HepG2 (cell line): Measurements from ENCODE around the gene NOVA2. TPM values are rescaled to one million over a fixed set of nuclear protein-coding genes. Genes with fewer than 3 reads are reported as not detected.
A peak's percentile ranks its signal among the peaks of the same experiment; 100 is the strongest.

Source experiments
- CHD4 ChIP-seq: fragments of 200-600 bp; sonication (generic); IDR thresholded peaks from 2 replicates; pipeline ENCODE4 v1.7.0; 2017; ENCODE audit warnings: mild to moderate bottlenecking, low read length, borderline replicate concordance
- E2F1 ChIP-seq: sonication (generic); formaldehyde crosslinking; IDR thresholded peaks from 2 replicates; pipeline ENCODE4 v1.5.0; 2020; ENCODE audit warnings: missing genetic modification reagents
- FIP1L1 ChIP-seq: fragments of 200-400 bp; formaldehyde crosslinking; IDR thresholded peaks from 2 replicates; pipeline ENCODE4 v1.6.1; 2018; ENCODE audit warnings: low read depth, mild to moderate bottlenecking, low read length, moderate library complexity, borderline replicate concordance; ENCODE audit not compliant: insufficient read depth
- MTERF4 ChIP-seq: sonication (generic); formaldehyde crosslinking; IDR thresholded peaks from 2 replicates; pipeline ENCODE4 v1.8.0; 2023; ENCODE audit warnings: mild to moderate bottlenecking, missing genetic modification reagents
- NCOR1 ChIP-seq: fragments of 200-600 bp; sonication (generic); IDR thresholded peaks from 2 replicates; pipeline ENCODE4 v1.7.0; 2017; ENCODE audit warnings: antibody characterized with exemption, low read length, borderline replicate concordance
- NFYB ChIP-seq: sonication (generic); formaldehyde crosslinking; IDR thresholded peaks from 2 replicates; pipeline ENCODE4 v1.4.0; 2020; ENCODE audit warnings: missing genetic modification reagents
- NR2F6 ChIP-seq, 2 experiments: IDR thresholded peaks; 2 replicates each; pipeline ENCODE4 v1.6.1; 2016; ENCODE audit warnings: antibody characterized with exemption in 1 of 2, mild to moderate bottlenecking in 1 of 2
- SIN3A ChIP-seq: IDR thresholded peaks from 2 replicates; pipeline ENCODE4 v1.6.1; 2011; ENCODE audit warnings: low read depth, mild to moderate bottlenecking, control low read depth, low read length, borderline replicate concordance
- SSRP1 ChIP-seq: IDR thresholded peaks from 2 replicates; pipeline ENCODE4 v1.6.1; 2016; ENCODE audit warnings: control low read depth
- XBP1 ChIP-seq: sonication (generic); formaldehyde crosslinking; IDR thresholded peaks from 2 replicates; pipeline ENCODE4 v1.5.0; 2020; ENCODE audit warnings: missing genetic modification reagents
- ZFY ChIP-seq: sonication (generic); formaldehyde crosslinking; IDR thresholded peaks from 2 replicates; pipeline ENCODE4 v1.4.0; 2020; ENCODE audit warnings: missing genetic modification reagents
- ZNF451 ChIP-seq: sonication (generic); formaldehyde crosslinking; IDR thresholded peaks from 2 replicates; pipeline ENCODE4 v1.5.0; 2020; ENCODE audit warnings: mild to moderate bottlenecking, missing genetic modification reagents
- ZNF691 ChIP-seq: sonication (generic); formaldehyde crosslinking; IDR thresholded peaks from 2 replicates; pipeline ENCODE4 v1.4.0; 2020; ENCODE audit warnings: missing genetic modification reagents, low read depth, mild to moderate bottlenecking, borderline replicate concordance
- ZNF747 ChIP-seq: sonication (generic); formaldehyde crosslinking; IDR thresholded peaks from 2 replicates; pipeline ENCODE4 v1.8.1; 2023; ENCODE audit warnings: missing genetic modification reagents, mild to moderate bottlenecking, borderline replicate concordance
- ZSCAN29 ChIP-seq: sonication (generic); formaldehyde crosslinking; conservative IDR thresholded peaks from 2 replicates; pipeline ENCODE4 v1.4.0; 2020; ENCODE audit warnings: mild to moderate bottlenecking, missing genetic modification reagents
- polyA plus RNA-seq, 8 experiments: library from polyadenylated mRNA; depleted of rRNA in 3 of 8; stranded (reverse) in 7 of 8; unstranded in 1 of 8; fragments of >200 nt; fragmentation: Illumina TruSeq in 4 of 8; extraction: Trizol in 4 of 8; gene quantifications; 2 replicates each; pipeline versions ENCODE4 v1.2.1 to v1.2.3, GENCODE V29; 2011 to 2016; ENCODE audit warnings: low read depth in 4 of 8, missing spikeins in 1 of 8, mixed read lengths in 1 of 8; ENCODE audit not compliant: insufficient read depth in 1 of 8
- total RNA-seq, 5 experiments: library from RNA; depleted of rRNA; stranded (reverse); fragments of >200 nt; fragmentation: Illumina TruSeq; extraction: Trizol; gene quantifications; 2 replicates each; pipeline ENCODE4 v1.2.3, GENCODE V29; 2016; ENCODE audit warnings: low read depth in 1 of 5
- TF ChIP-seq, protein P1 (sequence below): sonication (generic); formaldehyde crosslinking; IDR thresholded peaks from 2 replicates; pipeline ENCODE4 v1.4.0; 2020; ENCODE audit warnings: missing genetic modification reagents, mild to moderate bottlenecking, borderline replicate concordance
- TF ChIP-seq, protein P2 (sequence below): sonication (generic); formaldehyde crosslinking; IDR thresholded peaks from 2 replicates; pipeline ENCODE4 v1.5.0; 2020; ENCODE audit warnings: mild to moderate bottlenecking, missing genetic modification reagents, borderline replicate concordance
- TF ChIP-seq, protein P3 (sequence below): sonication (generic); formaldehyde crosslinking; IDR thresholded peaks from 2 replicates; pipeline ENCODE4 v1.4.0; 2020; ENCODE audit warnings: missing genetic modification reagents, borderline replicate concordance

NOVA2 gene
- total and polyA plus RNA-seq, 2 of the 13 experiments (the other 11 are each of a cell fraction or from before 2014, with no cell fraction given), result not detected

GRCh38 chr19:45885556-45886426, 87.9 kb downstream of the NOVA2 start, which contains the start of gene IRF2BP1 (continued):
- TF ChIP-seq E2F1 (CRISPR knock-in tag), result no peak
- TF ChIP-seq ZSCAN29 (CRISPR knock-in tag), result no peak
- TF ChIP-seq SSRP1 (CRISPR knock-in tag), result no peak
- TF ChIP-seq NCOR1, result no peak
- 0 out of 2 replicates have a peak, but pooled peaks have one; percentile 12 for TF ChIP-seq SIN3A
- no peak for TF ChIP-seq NFYB (CRISPR knock-in tag)
- TF ChIP-seq NR2F6 (IDR thresholded peaks at IDR 0.05), result no peak
- no peak for TF ChIP-seq NR2F6 (CRISPR knock-in tag; IDR thresholded peaks at IDR 0.05)
- TF ChIP-seq FIP1L1, result peak; percentile 31; the same call in 1 of the 2 replicates
- TF ChIP-seq, protein P1, sequence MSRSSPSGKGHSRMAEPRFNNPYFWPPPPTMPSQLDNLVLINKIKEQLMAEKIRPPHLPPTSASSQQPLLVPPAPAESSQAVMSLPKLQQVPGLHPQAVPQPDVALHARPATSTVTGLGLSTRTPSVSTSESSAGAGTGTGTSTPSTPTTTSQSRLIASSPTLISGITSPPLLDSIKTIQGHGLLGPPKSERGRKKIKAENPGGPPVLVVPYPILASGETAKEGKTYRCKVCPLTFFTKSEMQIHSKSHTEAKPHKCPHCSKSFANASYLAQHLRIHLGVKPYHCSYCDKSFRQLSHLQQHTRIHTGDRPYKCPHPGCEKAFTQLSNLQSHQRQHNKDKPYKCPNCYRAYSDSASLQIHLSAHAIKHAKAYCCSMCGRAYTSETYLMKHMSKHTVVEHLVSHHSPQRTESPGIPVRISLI (CRISPR knock-in tag), result no peak
- TF ChIP-seq ZFY, result peak; percentile 90
- TF ChIP-seq ZNF691 (CRISPR knock-in tag), result no peak
- TF ChIP-seq XBP1 (CRISPR knock-in tag), result no peak
- no peak; the same call in 1 of the 2 replicates for TF ChIP-seq CHD4
- TF ChIP-seq ZNF747 (CRISPR knock-in tag), result no peak
- TF ChIP-seq ZNF451 (CRISPR knock-in tag), result no peak
- TF ChIP-seq, protein P2, sequence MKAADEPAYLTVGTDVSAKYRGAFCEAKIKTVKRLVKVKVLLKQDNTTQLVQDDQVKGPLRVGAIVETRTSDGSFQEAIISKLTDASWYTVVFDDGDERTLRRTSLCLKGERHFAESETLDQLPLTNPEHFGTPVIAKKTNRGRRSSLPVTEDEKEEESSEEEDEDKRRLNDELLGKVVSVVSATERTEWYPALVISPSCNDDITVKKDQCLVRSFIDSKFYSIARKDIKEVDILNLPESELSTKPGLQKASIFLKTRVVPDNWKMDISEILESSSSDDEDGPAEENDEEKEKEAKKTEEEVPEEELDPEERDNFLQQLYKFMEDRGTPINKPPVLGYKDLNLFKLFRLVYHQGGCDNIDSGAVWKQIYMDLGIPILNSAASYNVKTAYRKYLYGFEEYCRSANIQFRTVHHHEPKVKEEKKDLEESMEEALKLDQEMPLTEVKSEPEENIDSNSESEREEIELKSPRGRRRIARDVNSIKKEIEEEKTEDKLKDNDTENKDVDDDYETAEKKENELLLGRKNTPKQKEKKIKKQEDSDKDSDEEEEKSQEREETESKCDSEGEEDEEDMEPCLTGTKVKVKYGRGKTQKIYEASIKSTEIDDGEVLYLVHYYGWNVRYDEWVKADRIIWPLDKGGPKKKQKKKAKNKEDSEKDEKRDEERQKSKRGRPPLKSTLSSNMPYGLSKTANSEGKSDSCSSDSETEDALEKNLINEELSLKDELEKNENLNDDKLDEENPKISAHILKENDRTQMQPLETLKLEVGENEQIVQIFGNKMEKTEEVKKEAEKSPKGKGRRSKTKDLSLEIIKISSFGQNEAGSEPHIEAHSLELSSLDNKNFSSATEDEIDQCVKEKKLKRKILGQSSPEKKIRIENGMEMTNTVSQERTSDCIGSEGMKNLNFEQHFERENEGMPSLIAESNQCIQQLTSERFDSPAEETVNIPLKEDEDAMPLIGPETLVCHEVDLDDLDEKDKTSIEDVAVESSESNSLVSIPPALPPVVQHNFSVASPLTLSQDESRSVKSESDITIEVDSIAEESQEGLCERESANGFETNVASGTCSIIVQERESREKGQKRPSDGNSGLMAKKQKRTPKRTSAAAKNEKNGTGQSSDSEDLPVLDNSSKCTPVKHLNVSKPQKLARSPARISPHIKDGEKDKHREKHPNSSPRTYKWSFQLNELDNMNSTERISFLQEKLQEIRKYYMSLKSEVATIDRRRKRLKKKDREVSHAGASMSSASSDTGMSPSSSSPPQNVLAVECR (CRISPR knock-in tag), result no peak; the same call in 1 of the 2 replicates
- TF ChIP-seq, protein P3, sequence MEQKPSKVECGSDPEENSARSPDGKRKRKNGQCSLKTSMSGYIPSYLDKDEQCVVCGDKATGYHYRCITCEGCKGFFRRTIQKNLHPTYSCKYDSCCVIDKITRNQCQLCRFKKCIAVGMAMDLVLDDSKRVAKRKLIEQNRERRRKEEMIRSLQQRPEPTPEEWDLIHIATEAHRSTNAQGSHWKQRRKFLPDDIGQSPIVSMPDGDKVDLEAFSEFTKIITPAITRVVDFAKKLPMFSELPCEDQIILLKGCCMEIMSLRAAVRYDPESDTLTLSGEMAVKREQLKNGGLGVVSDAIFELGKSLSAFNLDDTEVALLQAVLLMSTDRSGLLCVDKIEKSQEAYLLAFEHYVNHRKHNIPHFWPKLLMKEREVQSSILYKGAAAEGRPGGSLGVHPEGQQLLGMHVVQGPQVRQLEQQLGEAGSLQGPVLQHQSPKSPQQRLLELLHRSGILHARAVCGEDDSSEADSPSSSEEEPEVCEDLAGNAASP (CRISPR knock-in tag), result no peak
- TF ChIP-seq MTERF4, result 0 out of 2 replicates have a peak, but pooled peaks have one; percentile 71
